ENCODE results near the gene FBP1.

FBP1 gene

GRCh38 chr9:94563548-94563947, 75.8 kb downstream of the FBP1 start:
- no peak for TF ChIP-seq ZNF565 (CRISPR knock-in tag; conservative IDR thresholded peaks at IDR 0.05; ENCODE audit: low read depth)
- no peak for TF ChIP-seq CSDC2 (CRISPR knock-in tag; IDR thresholded peaks at IDR 0.05)
- no peak for TF ChIP-seq PATZ1 (CRISPR knock-in tag; IDR thresholded peaks at IDR 0.05; ENCODE audit: borderline replicate concordance)
- no peak for TF ChIP-seq ZNF70 (CRISPR knock-in tag; IDR thresholded peaks at IDR 0.05)
- no peak for TF ChIP-seq GLIS3 (CRISPR knock-in tag; IDR thresholded peaks at IDR 0.05)
- TF ChIP-seq SNAI2 (CRISPR knock-in tag; IDR thresholded peaks at IDR 0.05) = no peak
- TF ChIP-seq ZNF8 (CRISPR knock-in tag; IDR thresholded peaks at IDR 0.05) = no peak
- no peak for TF ChIP-seq ZC3H10 (CRISPR knock-in tag; IDR thresholded peaks at IDR 0.05)
- TF ChIP-seq TCF4 (CRISPR knock-in tag; IDR thresholded peaks at IDR 0.05; ENCODE audit: borderline replicate concordance) = no peak
- TF ChIP-seq ZFP3 (CRISPR knock-in tag; IDR thresholded peaks at IDR 0.05) = no peak
- no peak for TF ChIP-seq ISL1 (CRISPR knock-in tag; IDR thresholded peaks at IDR 0.05)
- TF ChIP-seq ESRRG (CRISPR knock-in tag; IDR thresholded peaks at IDR 0.05) = no peak
- TF ChIP-seq BACH2 (CRISPR knock-in tag; IDR thresholded peaks at IDR 0.05; ENCODE audit: borderline replicate concordance) = no peak
- no peak for TF ChIP-seq CSRNP3 (CRISPR knock-in tag; IDR thresholded peaks at IDR 0.05)
- no peak for TF ChIP-seq CREB5 (CRISPR knock-in tag; IDR thresholded peaks at IDR 0.05; ENCODE audit: low read depth)
- no peak for TF ChIP-seq TOX (CRISPR knock-in tag; IDR thresholded peaks at IDR 0.05; ENCODE audit: borderline replicate concordance)
- no peak for TF ChIP-seq OSR1 (CRISPR knock-in tag; IDR thresholded peaks at IDR 0.05)
- no peak for TF ChIP-seq PPARA (CRISPR knock-in tag; IDR thresholded peaks at IDR 0.05; ENCODE audit: borderline replicate concordance)
- no peak for TF ChIP-seq ARNTL (CRISPR knock-in tag; IDR thresholded peaks at IDR 0.05; ENCODE audit: borderline replicate concordance, low read depth)

GRCh38 chr9:94560237-94560636, 79.1 kb downstream of the FBP1 start:
- TF ChIP-seq TOX (CRISPR knock-in tag; IDR thresholded peaks at IDR 0.05; ENCODE audit: borderline replicate concordance) (no peak), RARB (CRISPR knock-in tag; IDR thresholded peaks at IDR 0.05) (no peak), ZNF70 (CRISPR knock-in tag; IDR thresholded peaks at IDR 0.05) (no peak), ARNTL (CRISPR knock-in tag; IDR thresholded peaks at IDR 0.05; ENCODE audit: borderline replicate concordance, low read depth) (no peak), PPARA (CRISPR knock-in tag; IDR thresholded peaks at IDR 0.05; ENCODE audit: borderline replicate concordance) (no peak), POU6F1 (CRISPR knock-in tag; IDR thresholded peaks at IDR 0.05; ENCODE audit: borderline replicate concordance, low read depth) (no peak), ISL1 (CRISPR knock-in tag; IDR thresholded peaks at IDR 0.05) (no peak), ESRRG (CRISPR knock-in tag; IDR thresholded peaks at IDR 0.05) (no peak), OSR1 (CRISPR knock-in tag; IDR thresholded peaks at IDR 0.05) (no peak), TCF4 (CRISPR knock-in tag; IDR thresholded peaks at IDR 0.05; ENCODE audit: borderline replicate concordance) (no peak), SNAI2 (CRISPR knock-in tag; IDR thresholded peaks at IDR 0.05) (no peak)
- no peak for ATAC-seq

More at GRCh38 chr9:94563548-94563947, 75.8 kb downstream of the FBP1 start:
- ATAC-seq = no peak

GRCh38 chr9:94557376-94557775, 81.9 kb downstream of the FBP1 start:
- no peak for ATAC-seq
- TF ChIP-seq RARB (CRISPR knock-in tag; IDR thresholded peaks at IDR 0.05) = no peak

- ATAC-seq = peak; percentile 95
- TF ChIP-seq ZFP30 (CRISPR knock-in tag; IDR thresholded peaks at IDR 0.05) (no peak), ISL1 (CRISPR knock-in tag; IDR thresholded peaks at IDR 0.05) (no peak), ZNF565 (CRISPR knock-in tag; conservative IDR thresholded peaks at IDR 0.05; ENCODE audit: low read depth) (no peak), ZC3H10 (CRISPR knock-in tag; IDR thresholded peaks at IDR 0.05) (no peak), SNAI2 (CRISPR knock-in tag; IDR thresholded peaks at IDR 0.05) (no peak), CREB5 (CRISPR knock-in tag; IDR thresholded peaks at IDR 0.05; ENCODE audit: low read depth) (no peak), ESRRG (CRISPR knock-in tag; IDR thresholded peaks at IDR 0.05) (no peak), POU6F1 (CRISPR knock-in tag; IDR thresholded peaks at IDR 0.05; ENCODE audit: borderline replicate concordance, low read depth) (no peak), PATZ1 (CRISPR knock-in tag; IDR thresholded peaks at IDR 0.05; ENCODE audit: borderline replicate concordance) (no peak), ZNF70 (CRISPR knock-in tag; IDR thresholded peaks at IDR 0.05) (no peak), RARB (CRISPR knock-in tag; IDR thresholded peaks at IDR 0.05) (no peak), PPARA (CRISPR knock-in tag; IDR thresholded peaks at IDR 0.05; ENCODE audit: borderline replicate concordance) (no peak), OSR1 (CRISPR knock-in tag; IDR thresholded peaks at IDR 0.05) (no peak)
Observed at GRCh38 chr9:94554439-94555331, 84.6 kb downstream of the FBP1 start, which contains the start of gene PCAT7. Gene PCAT7, plus strand, starts transcription at chr9:94555083.

Measured in SK-N-SH treated with all-trans-retinoic acid at 6 μM for 48 hours (cell line).